GM12865 (cell line): ENCODE results near the gene DHRS12.
A peak's percentile ranks its signal among the peaks of the same experiment; 100 is the strongest.

ENCODE experiments used
- DNase-seq: peaks from one replicate; pipeline ENCODE4 v3.0.0; 2010; ENCODE audit warnings: low read depth
- H3K4me3 ChIP-seq: 2 replicates; pipeline ENCODE4 v1.5.1; 2011; ENCODE audit warnings: mild to moderate bottlenecking, low read depth, low read length, control low read depth
- CTCF ChIP-seq: IDR thresholded peaks from 2 replicates; pipeline ENCODE4 v1.5.1; 2011; ENCODE audit warnings: low read length, control low read depth, low read depth, inconsistent platforms; ENCODE audit not compliant: insufficient read depth; ENCODE audit errors: missing control alignments

Gene DHRS12

GRCh38 chr13:51808811-51809210, 4.8 kb upstream of the DHRS12 start:
- DNase-seq, result no peak
- TF ChIP-seq CTCF, result no peak
- no peak overlapping the region for H3K4me3 ChIP-seq

GRCh38 chr13:51807041-51807440, 3.1 kb upstream of the DHRS12 start:
- no peak overlapping the region for H3K4me3 ChIP-seq
- no peak for TF ChIP-seq CTCF
- DNase-seq, result no peak

- H3K4me3 ChIP-seq, result no peak overlapping the region
- DNase-seq, result peak; percentile 33
- no peak for TF ChIP-seq CTCF
These were observed 2.6 kb upstream of the DHRS12 start for GRCh38 chr13:51806566-51806965.

GRCh38 chr13:51805925-51806324, 2.0 kb upstream of the DHRS12 start:
- no peak for TF ChIP-seq CTCF
- DNase-seq, result no peak

GRCh38 chr13:51805313-51805712, 1.4 kb upstream of the DHRS12 start:
- TF ChIP-seq CTCF, result no peak
- DNase-seq, result no peak
- no peak overlapping the region for H3K4me3 ChIP-seq

More at GRCh38 chr13:51805925-51806324, 2.0 kb upstream of the DHRS12 start:
- no peak overlapping the region for H3K4me3 ChIP-seq

- peak; percentile 31 for DNase-seq
These were observed 571 bp upstream of the DHRS12 start for GRCh38 chr13:51804295-51805172.

More at GRCh38 chr13:51804295-51805172, 571 bp upstream of the DHRS12 start:
- TF ChIP-seq CTCF, result no peak
- H3K4me3 ChIP-seq, result peak overlapping the region; percentile 84
